Endothelial cell (in vitro differentiated cells): ENCODE results near the gene TCOF1. TPM values are rescaled to one million over a fixed set of nuclear protein-coding genes. Genes with fewer than 3 reads are reported as not detected.

Experiments
- DNase-seq: peaks from one replicate; pipeline ENCODE4 v3.0.0; 2021; ENCODE audit warnings: low spot score
- H3K27ac Mint-ChIP-seq: one replicate; pipeline ENCODE4 v1.8.0; 2021; ENCODE audit warnings: mixed read lengths, inconsistent platforms; ENCODE audit not compliant: unreplicated experiment
- H3K27me3 Mint-ChIP-seq: one replicate; pipeline ENCODE4 v1.8.0; 2021; ENCODE audit warnings: mild to moderate bottlenecking, moderate library complexity, mixed read lengths, inconsistent platforms; ENCODE audit not compliant: unreplicated experiment
- H3K36me3 Mint-ChIP-seq: one replicate; pipeline ENCODE4 v1.8.0; 2021; ENCODE audit warnings: mild to moderate bottlenecking, low read depth, mixed read lengths, inconsistent platforms; ENCODE audit not compliant: unreplicated experiment
- H3K4me1 Mint-ChIP-seq: one replicate; pipeline ENCODE4 v1.8.0; 2021; ENCODE audit warnings: mild to moderate bottlenecking, mixed read lengths, inconsistent platforms; ENCODE audit not compliant: unreplicated experiment
- H3K4me3 Mint-ChIP-seq: one replicate; pipeline ENCODE4 v1.8.0; 2021; ENCODE audit warnings: mild to moderate bottlenecking, mixed read lengths, inconsistent platforms; ENCODE audit not compliant: unreplicated experiment
- H3K9me3 Mint-ChIP-seq: one replicate; pipeline ENCODE4 v1.8.0; 2021; ENCODE audit warnings: mixed read lengths, inconsistent platforms; ENCODE audit not compliant: unreplicated experiment
- total RNA-seq: library from RNA; stranded (reverse); fragmentation: NEBNext Ultra II Directional; extraction: Animal tissue kit (Norgen Biotek cat#: 25700); gene quantifications from one replicate; pipeline ENCODE4 v1.2.1, GENCODE V29; 2021; ENCODE audit not compliant: unreplicated experiment
- TF ChIP-seq, protein P1 (sequence below): fragments of 200-600 bp; sonication (generic); IDR thresholded peaks from one replicate; pipeline ENCODE4 v1.5.0; 2021; ENCODE audit warnings: antibody characterized with exemption; ENCODE audit not compliant: unreplicated experiment

TCOF1 gene
- total RNA-seq, 1 donor from 2014 or later, result 41.5 TPM

DNA sequence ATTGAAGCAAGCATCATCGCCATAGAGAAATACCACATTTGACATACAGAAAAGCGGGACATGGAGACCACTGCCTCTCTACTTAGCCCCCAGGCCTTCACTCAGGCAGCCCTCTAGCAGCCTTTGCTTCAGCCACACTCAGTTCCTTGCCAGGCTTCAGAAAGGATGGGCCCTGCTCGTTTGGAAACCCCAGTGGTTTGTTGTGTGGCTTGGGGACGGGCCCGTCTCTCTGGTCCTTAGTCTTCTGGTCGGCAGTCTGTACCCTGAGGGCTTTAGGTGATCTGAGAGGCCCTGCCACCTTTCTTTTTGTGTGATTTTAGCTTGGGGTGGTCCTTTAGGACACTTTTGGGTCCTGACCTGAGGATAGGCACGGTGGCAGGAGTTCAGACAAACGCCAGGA, 33.7 kb upstream of the TCOF1 start:
- H3K27me3 Mint-ChIP-seq, result peaks cover 3% of the 10 kb centered on the region

DNA sequence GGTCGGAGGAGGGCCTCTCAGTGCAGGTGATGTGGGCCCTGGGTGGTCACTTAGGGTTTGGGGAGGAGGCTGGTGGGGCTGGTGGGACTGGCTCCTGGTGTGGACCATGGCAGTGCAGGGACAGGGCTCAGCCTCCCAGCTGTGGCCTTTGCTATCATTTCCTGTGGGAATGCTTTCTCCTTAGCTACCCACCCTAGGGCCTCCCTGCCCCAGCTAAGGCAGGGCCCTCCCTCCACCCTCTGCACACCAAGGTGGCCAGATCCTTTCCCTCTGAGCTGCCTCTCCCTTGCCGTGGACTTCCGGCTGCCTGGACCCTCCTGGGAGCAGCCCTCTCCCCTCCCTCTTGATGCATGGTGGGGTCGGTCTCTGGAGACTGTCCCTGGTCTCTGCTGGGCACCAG, 32.1 kb upstream of the TCOF1 start:
- H3K36me3 Mint-ChIP-seq, result no peaks in the 10 kb centered on the region
- H3K27ac Mint-ChIP-seq, result no peak overlapping the region
- TF ChIP-seq, protein P1, sequence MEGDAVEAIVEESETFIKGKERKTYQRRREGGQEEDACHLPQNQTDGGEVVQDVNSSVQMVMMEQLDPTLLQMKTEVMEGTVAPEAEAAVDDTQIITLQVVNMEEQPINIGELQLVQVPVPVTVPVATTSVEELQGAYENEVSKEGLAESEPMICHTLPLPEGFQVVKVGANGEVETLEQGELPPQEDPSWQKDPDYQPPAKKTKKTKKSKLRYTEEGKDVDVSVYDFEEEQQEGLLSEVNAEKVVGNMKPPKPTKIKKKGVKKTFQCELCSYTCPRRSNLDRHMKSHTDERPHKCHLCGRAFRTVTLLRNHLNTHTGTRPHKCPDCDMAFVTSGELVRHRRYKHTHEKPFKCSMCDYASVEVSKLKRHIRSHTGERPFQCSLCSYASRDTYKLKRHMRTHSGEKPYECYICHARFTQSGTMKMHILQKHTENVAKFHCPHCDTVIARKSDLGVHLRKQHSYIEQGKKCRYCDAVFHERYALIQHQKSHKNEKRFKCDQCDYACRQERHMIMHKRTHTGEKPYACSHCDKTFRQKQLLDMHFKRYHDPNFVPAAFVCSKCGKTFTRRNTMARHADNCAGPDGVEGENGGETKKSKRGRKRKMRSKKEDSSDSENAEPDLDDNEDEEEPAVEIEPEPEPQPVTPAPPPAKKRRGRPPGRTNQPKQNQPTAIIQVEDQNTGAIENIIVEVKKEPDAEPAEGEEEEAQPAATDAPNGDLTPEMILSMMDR, result no peak
- H3K4me3 Mint-ChIP-seq, result no peak overlapping the region
- H3K27me3 Mint-ChIP-seq, result peaks cover 8% of the 10 kb centered on the region
- peaks cover 24% of the 10 kb centered on the region for H3K4me1 Mint-ChIP-seq
- no peak for DNase-seq
- H3K9me3 Mint-ChIP-seq, result no peaks in the 10 kb centered on the region

More for the DNA sequence above, 33.7 kb upstream of the TCOF1 start:
- H3K4me1 Mint-ChIP-seq, result peaks cover 15% of the 10 kb centered on the region
- H3K9me3 Mint-ChIP-seq, result no peaks in the 10 kb centered on the region
- TF ChIP-seq, protein P1, result no peak
- DNase-seq, result no peak
- no peak overlapping the region for H3K27ac Mint-ChIP-seq
- H3K4me3 Mint-ChIP-seq, result no peak overlapping the region
- H3K36me3 Mint-ChIP-seq, result no peaks in the 10 kb centered on the region

DNA sequence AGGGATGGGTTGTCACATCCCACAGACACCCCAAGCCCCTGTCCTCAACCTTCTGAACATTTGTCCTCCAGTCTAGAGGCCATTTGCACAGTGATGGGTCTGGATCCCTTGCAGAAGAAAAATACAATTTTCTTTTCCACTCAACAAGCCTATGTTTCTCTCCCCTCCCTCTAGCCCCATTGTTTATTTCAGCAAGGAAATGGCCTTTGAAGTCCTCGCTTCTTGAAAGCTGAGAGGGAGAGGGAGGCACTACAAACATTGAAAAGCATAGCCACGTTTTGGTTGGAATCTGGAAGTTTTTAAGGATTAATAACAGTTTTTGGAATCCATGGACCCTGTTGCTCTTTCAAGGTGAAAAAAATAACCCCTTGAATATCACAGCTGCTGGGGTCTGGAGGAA, 30.8 kb upstream of the TCOF1 start:
- DNase-seq, result no peak
- TF ChIP-seq, protein P1, result no peak
- Mint-ChIP-seq H3K27me3 (peaks cover 8% of the 10 kb centered on the region), H3K9me3 (no peaks in the 10 kb centered on the region), H3K27ac (peak overlapping the region; percentile 26), H3K4me3 (no peak overlapping the region), H3K4me1 (peaks cover 24% of the 10 kb centered on the region), H3K36me3 (no peaks in the 10 kb centered on the region)

DNA sequence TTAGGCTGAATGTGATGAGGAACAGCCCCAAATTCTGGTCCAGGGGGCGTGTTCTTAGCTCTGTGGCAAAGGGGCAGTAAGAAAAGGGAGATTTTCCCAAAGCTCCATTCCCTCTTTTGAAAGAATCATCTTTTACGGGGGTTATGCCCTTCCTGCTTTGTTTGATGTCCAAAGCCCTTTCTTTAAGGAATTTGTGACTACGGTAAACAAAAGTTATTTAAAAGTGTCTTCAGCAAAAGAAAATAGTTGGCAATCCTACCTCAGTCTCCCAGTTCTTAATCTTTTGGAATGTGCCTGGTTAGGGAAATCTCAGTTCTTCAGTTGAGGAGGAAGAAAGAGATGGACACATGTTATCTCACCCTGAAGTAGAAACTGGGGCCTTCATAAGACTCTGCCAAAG, 30.4 kb upstream of the TCOF1 start:
- H3K4me3 Mint-ChIP-seq, result no peak overlapping the region
- peaks cover 24% of the 10 kb centered on the region for H3K4me1 Mint-ChIP-seq
- TF ChIP-seq, protein P1, result no peak
- H3K27ac Mint-ChIP-seq, result no peak overlapping the region
- no peaks in the 10 kb centered on the region for H3K36me3 Mint-ChIP-seq
- peaks cover 8% of the 10 kb centered on the region for H3K27me3 Mint-ChIP-seq
- no peak for DNase-seq
- H3K9me3 Mint-ChIP-seq, result no peaks in the 10 kb centered on the region

DNA sequence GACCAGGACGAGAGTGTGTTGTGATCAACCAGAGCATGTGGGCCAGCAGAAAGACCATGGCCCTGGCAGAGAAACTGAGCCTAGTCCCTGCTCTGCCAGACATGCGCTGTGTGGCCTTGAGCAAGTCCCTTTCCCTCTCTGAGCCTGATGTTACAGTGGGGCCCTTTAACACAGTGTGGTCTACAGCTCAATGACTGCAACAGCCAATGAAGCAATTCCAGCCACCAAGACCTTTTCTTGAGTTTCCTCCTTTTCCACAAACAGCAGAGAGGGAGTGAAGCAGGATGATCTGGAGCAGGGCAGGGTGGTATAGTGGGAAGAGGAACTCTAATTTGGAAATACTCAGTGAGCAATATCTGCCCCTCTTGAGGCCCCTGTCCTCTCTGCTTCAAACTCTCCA, 29.0 kb upstream of the TCOF1 start:
- TF ChIP-seq, protein P1, result no peak
- no peaks in the 10 kb centered on the region for H3K9me3 Mint-ChIP-seq
- no peak overlapping the region for H3K4me3 Mint-ChIP-seq
- no peak for DNase-seq
- H3K36me3 Mint-ChIP-seq, result no peaks in the 10 kb centered on the region
- no peak overlapping the region for H3K27ac Mint-ChIP-seq
- H3K27me3 Mint-ChIP-seq, result peaks cover 8% of the 10 kb centered on the region
- peaks cover 24% of the 10 kb centered on the region for H3K4me1 Mint-ChIP-seq
